Testis (tissue), 3 donors: ENCODE measurements around the gene PDE1A. TPM values are rescaled to one million over a fixed set of nuclear protein-coding genes. Genes with fewer than 3 reads are reported as not detected.

Experiments used
- DNase-seq: peaks from one replicate; pipeline ENCODE4 v3.0.0-alpha.2; 2019
- H3K27ac ChIP-seq, 2 donors: fragments of 200-600 bp; sonication (generic); one replicate each; pipeline ENCODE4 v1.5.1; 2019
- H3K27me3 ChIP-seq: fragments of 200-600 bp; sonication (generic); one replicate; pipeline ENCODE4 v1.5.1; 2019
- H3K36me3 ChIP-seq: fragments of 200-600 bp; sonication (generic); one replicate; pipeline ENCODE4 v1.5.1; 2017; ENCODE audit warnings: low read depth; ENCODE audit errors: missing control alignments
- H3K4me1 ChIP-seq: fragments of 200-600 bp; sonication (generic); one replicate; pipeline ENCODE4 v1.5.1; 2019
- H3K4me3 ChIP-seq, 2 donors: fragments of 200-600 bp; sonication (generic); one replicate each; pipeline ENCODE4 v1.5.1; 2017 to 2019
- H3K9me3 ChIP-seq: fragments of 200-600 bp; sonication (generic); one replicate; pipeline ENCODE4 v1.5.1; 2017
- CTCF ChIP-seq, 3 experiments: fragments of 450-650 bp in 2 of 3; fragments of 200-600 bp in 1 of 3; sonication (generic) in 1 of 3; IDR thresholded peaks; one replicate each; pipeline ENCODE4 v1.5.1; 2016 to 2019; ENCODE audit warnings: antibody characterized with exemption in 3 of 3, mild to moderate bottlenecking in 2 of 3, moderate library complexity in 1 of 3
- POLR2A ChIP-seq: fragments of 450-650 bp; IDR thresholded peaks from one replicate; pipeline ENCODE4 v1.6.1; 2017; ENCODE audit warnings: antibody characterized with exemption, mild to moderate bottlenecking, moderate library complexity
- WGBS, 2 donors: methylation state at CpG; one replicate each; pipeline ENCODE4 v1.1.5; 2018; 5-methylcytosine and 5-hydroxymethylcytosine counted together
- intact Hi-C: fragments of 100-400 bp; cut with DNase I; formaldehyde crosslinking; loops from one replicate; pipeline ENCODE4 v1.15.1; 2023; ENCODE audit warnings: low total_unique reads
- polyA plus RNA-seq: library from polyadenylated mRNA; stranded (reverse); fragments of 350-450 nt; fragmentation: Illumina TruSeq; extraction: RNeasy Lipid Tissue Mini Kit (QIAGEN cat#74804); gene quantifications from one replicate; pipeline ENCODE4 v1.2.3, GENCODE V29; 2014; ENCODE audit warnings: low read depth, low replicate concordance; ENCODE audit not compliant: insufficient read depth
- total RNA-seq, 2 donors: library from RNA; depleted of rRNA; stranded (reverse); fragments of >200 nt; gene quantifications; one replicate each; pipeline ENCODE4 v1.2.3, GENCODE V29; 2016

The PDE1A gene
- total and polyA plus RNA-seq, 3 donors from 2014 or later: 15.2 to 45.0 (median 29.8) TPM

GRCh38 chr2:182351427-182351826 is 75.4 kb downstream of the PDE1A start:
- H3K4me1 ChIP-seq: no peaks in the 10 kb centered on the region
- H3K4me3 ChIP-seq: no peak overlapping the region
- intact Hi-C loops: no loop called here
- TF ChIP-seq CTCF (IDR thresholded peaks at IDR 0.05) (no peak), POLR2A (no peak)
- no peak overlapping the region for H3K27ac ChIP-seq
- no peaks in the 10 kb centered on the region for H3K9me3 ChIP-seq
- WGBS, 2 donors: 82 to 90% methylated on average over 4 of the region's 4 CpGs
- no peak for DNase-seq
- no peaks in the 10 kb centered on the region for H3K27me3 ChIP-seq
- no peaks in the 10 kb centered on the region for H3K36me3 ChIP-seq

- Histone ChIP-seq H3K9me3 (no peaks in the 10 kb centered on the region), H3K4me1 (no peaks in the 10 kb centered on the region), H3K4me3 (no peak overlapping the region), H3K27ac (no peak overlapping the region), H3K27me3 (no peaks in the 10 kb centered on the region), H3K36me3 (no peaks in the 10 kb centered on the region)
- TF ChIP-seq POLR2A (no peak), CTCF (IDR thresholded peaks at IDR 0.05) (no peak)
- intact Hi-C loops: no loop called here
- no peak for DNase-seq
- WGBS, 2 donors: 63 to 65% methylated on average over 2 of the region's 2 CpGs
Observed at GRCh38 chr2:182349268-182349667, 77.6 kb downstream of the PDE1A start.

- H3K4me3 ChIP-seq: no peak overlapping the region
- TF ChIP-seq CTCF (IDR thresholded peaks at IDR 0.05) (no peak), POLR2A (no peak)
- no peak for DNase-seq
- intact Hi-C loops: no loop called here
- no peak overlapping the region for H3K27ac ChIP-seq
- no peaks in the 10 kb centered on the region for H3K9me3 ChIP-seq
- WGBS, 2 donors: 72 to 83% methylated on average over 3 of the region's 3 CpGs
- H3K4me1 ChIP-seq: no peaks in the 10 kb centered on the region
- H3K36me3 ChIP-seq: no peaks in the 10 kb centered on the region
- H3K27me3 ChIP-seq: no peaks in the 10 kb centered on the region
Observed at GRCh38 chr2:182345384-182345783, 81.5 kb downstream of the PDE1A start.

GRCh38 chr2:182330451-182331305 is 96.2 kb downstream of the PDE1A start:
- Histone ChIP-seq H3K9me3 (no peaks in the 10 kb centered on the region), H3K4me1 (no peaks in the 10 kb centered on the region), H3K27me3 (no peaks in the 10 kb centered on the region), H3K36me3 (no peaks in the 10 kb centered on the region), H3K27ac (no peak overlapping the region), H3K4me3 (no peak overlapping the region)
- intact Hi-C loops: no loop called here
- no peak for DNase-seq
- 75% methylated on average over 5 of the region's 5 CpGs for WGBS, 2 donors
- TF ChIP-seq CTCF (IDR thresholded peaks at IDR 0.05) (no peak), POLR2A (no peak)

GRCh38 chr2:182324665-182325064 is 102.2 kb downstream of the PDE1A start:
- Histone ChIP-seq H3K9me3 (no peaks in the 10 kb centered on the region), H3K4me3 (no peak overlapping the region), H3K36me3 (no peaks in the 10 kb centered on the region), H3K27ac (no peak overlapping the region), H3K4me1 (no peaks in the 10 kb centered on the region), H3K27me3 (no peaks in the 10 kb centered on the region)
- intact Hi-C loops: no loop called here
- TF ChIP-seq CTCF (IDR thresholded peaks at IDR 0.05): no peak
- TF ChIP-seq POLR2A: no peak
- no peak for DNase-seq
- WGBS, 2 donors: 73 to 82% methylated on average over 4 of the region's 4 CpGs
